Coronary artery (tissue), 2 donors: ENCODE results near the gene CAND2.

ENCODE experiments used
- DNase-seq: peaks from one replicate; pipeline ENCODE4 v3.0.0-alpha.2; 2017; ENCODE audit warnings: low spot score
- H3K27ac ChIP-seq, 2 donors: fragments of 200-600 bp; sonication (generic); one replicate each; pipeline ENCODE4 v1.5.1; 2016 to 2019
- H3K4me3 ChIP-seq: fragments of 200-600 bp; sonication (generic); 2 replicates; pipeline ENCODE4 v1.5.1; 2016; ENCODE audit warnings: mild to moderate bottlenecking, moderate library complexity
- CTCF ChIP-seq: fragments of 200-600 bp; sonication (generic); IDR thresholded peaks from one replicate; pipeline ENCODE4 v1.5.1; 2019; ENCODE audit warnings: antibody characterized with exemption

The CAND2 gene

GRCh38 chr3:12822725-12823373 lies 26.4 kb downstream of the CAND2 start:
- H3K27ac ChIP-seq: no peak overlapping the region
- no peak for DNase-seq

GRCh38 chr3:12824299-12824698 lies 27.8 kb downstream of the CAND2 start:
- no peak for TF ChIP-seq CTCF
- no peak for DNase-seq
- Histone ChIP-seq H3K4me3 (no peak overlapping the region), H3K27ac (no peak overlapping the region)

More at GRCh38 chr3:12822725-12823373, 26.4 kb downstream of the CAND2 start:
- TF ChIP-seq CTCF: no peak
- no peak overlapping the region for H3K4me3 ChIP-seq

GRCh38 chr3:12825156-12825555 lies 28.7 kb downstream of the CAND2 start:
- no peak for TF ChIP-seq CTCF
- Histone ChIP-seq H3K27ac (no peak overlapping the region), H3K4me3 (no peak overlapping the region)
- no peak for DNase-seq

- TF ChIP-seq CTCF: no peak
- no peak overlapping the region for H3K4me3 ChIP-seq
- no peak overlapping the region for H3K27ac ChIP-seq
- no peak for DNase-seq
These were observed 32.3 kb downstream of the CAND2 start for GRCh38 chr3:12828751-12829150.

GRCh38 chr3:12829404-12829803 lies 32.9 kb downstream of the CAND2 start:
- Histone ChIP-seq H3K4me3 (no peak overlapping the region), H3K27ac (no peak overlapping the region)
- DNase-seq: no peak
- no peak for TF ChIP-seq CTCF

GRCh38 chr3:12829886-12830784 lies 33.7 kb downstream of the CAND2 start:
- Histone ChIP-seq H3K27ac (no peak overlapping the region), H3K4me3 (no peak overlapping the region)
- no peak for TF ChIP-seq CTCF
- DNase-seq: no peak

- no peak overlapping the region for H3K27ac ChIP-seq
- no peak for TF ChIP-seq CTCF
These were observed 34.3 kb downstream of the CAND2 start for GRCh38 chr3:12830785-12831156.

More at GRCh38 chr3:12830785-12831156, 34.3 kb downstream of the CAND2 start:
- H3K4me3 ChIP-seq: no peak overlapping the region
- DNase-seq: no peak
